Skeletal muscle tissue (tissue), 4 donors: ENCODE measurements around the gene SLC35F1. TPM values are rescaled to one million over a fixed set of nuclear protein-coding genes. Genes with fewer than 3 reads are reported as not detected.

Source experiments
- H3K27ac ChIP-seq: one replicate; pipeline ENCODE4 v1.7.0; 2013; ENCODE audit warnings: mild to moderate bottlenecking, low read depth, low read length, inconsistent platforms
- H3K27me3 ChIP-seq, 3 donors: one replicate each; pipeline ENCODE4 v1.7.0; 2013; ENCODE audit warnings: low read length in 3 of 3; ENCODE audit not compliant: control insufficient read depth in 3 of 3, insufficient read depth in 3 of 3
- H3K36me3 ChIP-seq, 3 donors: one replicate each; pipeline ENCODE4 v1.7.0; 2013; ENCODE audit warnings: low read length in 3 of 3; ENCODE audit not compliant: control insufficient read depth in 3 of 3, insufficient read depth in 3 of 3
- H3K4me1 ChIP-seq, 3 donors: one replicate each; pipeline ENCODE4 v1.7.0; 2013; ENCODE audit warnings: low read length in 3 of 3, mild to moderate bottlenecking in 3 of 3; ENCODE audit not compliant: control insufficient read depth in 3 of 3, insufficient read depth in 3 of 3
- H3K4me3 ChIP-seq, 3 donors: one replicate each; pipeline ENCODE4 v1.7.0; 2013; ENCODE audit warnings: low read length in 3 of 3
- H3K9ac ChIP-seq, 3 donors: one replicate each; pipeline ENCODE4 v1.7.0; 2013; ENCODE audit warnings: low read length in 3 of 3, mild to moderate bottlenecking in 3 of 3, moderate library complexity in 2 of 3, low read depth in 1 of 3
- H3K9me3 ChIP-seq, 3 donors: one replicate each; pipeline ENCODE4 v1.7.0; 2013; ENCODE audit warnings: low read length in 3 of 3; ENCODE audit not compliant: control insufficient read depth in 3 of 3
- total RNA-seq: library from RNA; depleted of rRNA; stranded (reverse); fragments of >200 nt; gene quantifications from one replicate; pipeline ENCODE4 v1.2.3, GENCODE V29; 2014
- donor health status: Osteomylitis.

The SLC35F1 gene
- total RNA-seq, 1 donor from 2014 or later: 3.1 TPM

DNA sequence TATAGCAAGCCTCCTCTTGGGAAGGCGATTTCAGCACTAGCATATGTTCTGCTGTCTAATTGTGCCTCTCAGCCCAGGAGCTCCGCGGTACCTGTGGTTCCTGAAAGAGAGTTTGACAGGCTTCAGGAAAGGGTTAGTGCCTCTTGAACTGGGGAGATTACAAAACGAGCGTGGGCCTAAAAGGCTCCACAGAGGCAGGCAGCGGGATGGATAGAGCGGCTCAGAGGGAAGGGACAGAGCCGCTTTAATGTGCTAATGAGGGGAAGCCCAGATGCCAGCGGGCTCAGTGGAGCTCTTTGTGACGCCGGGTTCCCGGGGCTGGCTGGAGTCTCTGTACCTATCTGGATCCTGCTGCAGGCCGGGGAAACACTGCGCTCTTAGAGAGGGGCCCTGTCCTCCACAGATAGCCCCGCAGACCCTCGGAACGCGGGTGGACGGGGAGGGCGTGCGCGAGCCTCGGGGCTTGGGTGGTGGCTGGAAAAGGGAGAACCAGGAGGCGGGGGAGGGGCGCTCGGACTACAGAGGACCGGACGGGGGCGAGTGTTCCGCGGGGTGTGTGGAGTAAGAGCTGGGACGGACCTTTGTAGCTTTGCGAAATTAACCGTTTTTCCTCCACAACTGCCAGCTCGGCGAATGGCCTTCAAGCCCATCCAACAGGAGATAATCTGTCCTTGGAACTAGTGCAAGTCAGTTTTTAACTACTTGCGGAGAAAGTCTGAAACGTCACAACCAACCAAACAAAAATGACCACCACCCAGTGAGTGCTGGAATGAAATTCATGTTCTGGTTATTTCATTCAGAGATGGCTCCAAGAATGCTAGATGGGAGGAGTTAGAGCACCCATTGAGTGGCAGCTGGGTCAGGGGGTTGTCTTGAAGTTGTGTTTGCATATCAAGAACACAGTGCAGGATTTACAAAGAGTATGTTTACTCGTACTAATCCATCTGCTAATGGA, 13.0 kb downstream of the SLC35F1 start:
- Histone ChIP-seq H3K4me3 (peak overlapping the region; percentile 27 to 45 (median 44)), H3K36me3 (no peaks in the 10 kb centered on the region), H3K4me1 (peaks cover 0 to 2% (median 0%) of the 10 kb centered on the region in 3 donors), H3K9ac (peak overlapping the region in 1 of 3 donors; percentile 18), H3K27ac (no peak overlapping the region), H3K9me3 (no peaks in the 10 kb centered on the region), H3K27me3 (peaks cover 6 to 30% (median 19%) of the 10 kb centered on the region in 3 donors)

DNA sequence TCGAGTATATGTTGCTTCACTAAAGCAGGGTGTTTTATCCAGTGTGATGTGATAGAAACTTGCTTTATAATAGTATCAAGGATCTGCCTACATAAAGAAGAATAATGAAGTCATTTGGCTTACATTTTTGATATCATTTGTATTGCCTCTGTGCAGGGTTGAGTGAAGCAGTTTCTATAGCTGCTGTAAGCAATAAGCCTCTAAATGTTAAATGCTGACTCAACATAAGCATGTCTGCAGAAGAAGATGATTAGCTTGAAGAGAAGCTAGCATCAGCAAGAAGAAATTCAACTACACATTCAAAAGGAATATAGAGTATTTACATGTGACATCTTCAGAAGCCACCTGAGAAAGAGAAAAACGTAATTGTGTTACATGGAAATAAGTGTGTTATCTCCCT, 17.6 kb downstream of the SLC35F1 start:
- no peaks in the 10 kb centered on the region for H3K36me3 ChIP-seq
- peaks cover 0 to under 1% (median 0%) of the 10 kb centered on the region in 3 donors for H3K4me1 ChIP-seq
- H3K9me3 ChIP-seq: peaks cover 0 to 3% (median 2%) of the 10 kb centered on the region in 3 donors
- no peak overlapping the region for H3K27ac ChIP-seq
- H3K4me3 ChIP-seq: no peak overlapping the region
- H3K27me3 ChIP-seq: peaks cover 3 to 13% (median 9%) of the 10 kb centered on the region in 3 donors
- no peak overlapping the region for H3K9ac ChIP-seq

DNA sequence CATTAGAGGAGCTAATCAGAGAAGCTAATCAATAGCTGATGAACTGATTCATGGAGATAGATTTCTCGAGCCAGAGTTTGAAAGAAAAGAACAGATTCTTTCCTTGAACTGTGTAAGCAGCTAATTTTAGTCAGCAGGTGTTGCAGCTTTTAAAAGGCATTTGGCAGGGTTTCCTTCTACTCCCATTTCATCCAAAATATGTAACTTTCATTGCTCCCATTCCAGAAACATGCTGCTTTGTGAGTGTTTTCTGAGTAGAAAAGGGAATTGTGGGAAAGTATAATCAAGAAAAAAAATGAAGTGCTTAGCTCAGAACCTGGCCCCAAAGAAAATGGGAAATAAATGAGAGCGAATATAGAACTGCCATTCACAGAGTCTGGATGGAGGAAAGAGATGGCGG, 20.8 kb downstream of the SLC35F1 start:
- no peaks in the 10 kb centered on the region for H3K4me1 ChIP-seq
- peaks cover 0 to 3% (median 2%) of the 10 kb centered on the region in 3 donors for H3K9me3 ChIP-seq
- no peak overlapping the region for H3K9ac ChIP-seq
- H3K4me3 ChIP-seq: no peak overlapping the region
- H3K36me3 ChIP-seq: no peaks in the 10 kb centered on the region
- no peak overlapping the region for H3K27ac ChIP-seq
- H3K27me3 ChIP-seq: no peaks in the 10 kb centered on the region

DNA sequence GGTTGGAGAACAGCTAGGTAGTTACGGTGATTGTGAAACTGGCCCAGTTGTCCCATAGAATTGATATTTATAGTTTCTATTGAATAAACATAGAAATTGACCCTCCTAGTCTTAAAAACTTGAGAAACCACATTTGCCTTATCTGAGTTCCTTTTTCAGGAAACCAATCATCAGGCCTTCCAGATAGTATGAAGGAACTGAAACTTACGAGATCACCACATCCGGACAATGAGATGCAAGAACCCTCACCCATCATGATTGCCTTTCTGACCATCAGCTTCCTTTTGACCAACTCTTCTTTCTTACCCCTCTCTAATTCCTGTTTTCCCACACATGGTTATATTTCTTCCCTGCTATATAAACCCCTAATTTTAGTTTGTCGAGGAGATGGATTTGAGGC, 21.8 kb downstream of the SLC35F1 start:
- Histone ChIP-seq H3K27ac (no peak overlapping the region), H3K36me3 (no peaks in the 10 kb centered on the region), H3K27me3 (no peaks in the 10 kb centered on the region), H3K9me3 (peaks cover 0 to 3% (median 2%) of the 10 kb centered on the region in 3 donors), H3K4me3 (no peak overlapping the region), H3K4me1 (no peaks in the 10 kb centered on the region), H3K9ac (no peak overlapping the region)

DNA sequence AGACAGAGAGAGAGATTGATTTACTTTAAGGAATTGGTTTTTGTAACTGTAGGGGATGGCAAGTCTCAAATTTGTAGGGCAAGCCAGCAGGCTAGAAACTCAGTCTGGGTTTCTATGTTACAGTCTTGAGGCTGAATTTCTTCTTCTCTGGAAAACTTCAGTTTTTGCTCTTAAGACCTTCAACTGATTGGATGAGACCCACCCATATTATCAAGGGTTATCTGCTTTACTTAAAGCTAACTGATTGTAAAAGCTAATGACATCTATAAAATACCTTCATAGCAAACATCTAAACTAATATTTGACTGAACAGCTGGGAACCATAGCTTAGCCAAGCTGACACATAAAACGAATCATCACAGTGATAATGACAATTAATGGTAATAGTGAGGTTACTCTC, 22.4 kb downstream of the SLC35F1 start:
- H3K9me3 ChIP-seq: peaks cover 0 to 3% (median 2%) of the 10 kb centered on the region in 3 donors
- H3K4me1 ChIP-seq: no peaks in the 10 kb centered on the region
- no peak overlapping the region for H3K9ac ChIP-seq
- no peaks in the 10 kb centered on the region for H3K27me3 ChIP-seq
- no peak overlapping the region for H3K27ac ChIP-seq
- H3K36me3 ChIP-seq: no peaks in the 10 kb centered on the region
- H3K4me3 ChIP-seq: no peak overlapping the region

DNA sequence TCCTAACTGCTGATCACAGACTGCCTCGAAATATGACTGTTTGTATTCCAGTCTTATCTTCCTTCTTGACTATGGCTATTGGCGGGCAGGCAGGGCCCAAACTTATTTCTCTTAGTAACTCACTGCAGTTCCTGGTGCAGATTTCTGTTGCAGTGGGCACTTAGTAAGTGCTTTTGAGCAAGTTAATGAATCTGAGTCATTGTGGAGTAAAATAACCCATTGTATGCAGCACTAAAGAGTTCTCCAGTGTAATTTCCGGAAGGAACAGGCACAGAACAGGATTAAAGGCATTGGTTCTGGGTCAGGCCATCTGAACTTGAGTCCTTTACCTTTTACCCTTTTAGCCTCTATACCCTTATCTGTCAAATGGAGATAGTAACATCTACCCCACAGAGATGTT, 23.6 kb downstream of the SLC35F1 start:
- no peaks in the 10 kb centered on the region for H3K27me3 ChIP-seq

DNA sequence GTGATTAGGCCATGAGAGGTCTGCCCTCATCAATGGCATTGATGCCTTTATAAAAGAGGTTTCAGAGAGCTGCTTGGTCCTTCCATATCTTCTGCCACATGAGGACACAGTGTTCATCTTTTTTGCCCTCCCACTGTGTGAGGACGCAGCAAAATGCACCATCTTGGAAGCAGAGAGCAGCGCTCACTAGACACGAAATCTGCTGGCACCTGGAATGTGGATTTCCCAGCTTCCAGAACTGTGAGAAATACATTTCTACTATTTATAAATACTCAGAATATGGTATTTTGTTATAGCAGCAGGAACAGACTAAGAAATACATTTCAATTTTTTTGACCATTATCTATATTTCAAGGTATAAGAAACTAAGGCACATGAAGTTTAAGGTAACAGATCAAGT, 24.9 kb downstream of the SLC35F1 start:
- H3K9ac ChIP-seq: no peak overlapping the region
- no peaks in the 10 kb centered on the region for H3K4me1 ChIP-seq
- peaks cover 0 to 3% (median 2%) of the 10 kb centered on the region in 3 donors for H3K9me3 ChIP-seq
- H3K27me3 ChIP-seq: no peaks in the 10 kb centered on the region
- H3K36me3 ChIP-seq: no peaks in the 10 kb centered on the region
- no peak overlapping the region for H3K4me3 ChIP-seq
- no peak overlapping the region for H3K27ac ChIP-seq

More for the DNA sequence above, 23.6 kb downstream of the SLC35F1 start:
- Histone ChIP-seq H3K4me1 (no peaks in the 10 kb centered on the region), H3K27ac (no peak overlapping the region), H3K4me3 (no peak overlapping the region), H3K36me3 (no peaks in the 10 kb centered on the region), H3K9me3 (peaks cover 0 to 3% (median 2%) of the 10 kb centered on the region in 3 donors), H3K9ac (no peak overlapping the region)

DNA sequence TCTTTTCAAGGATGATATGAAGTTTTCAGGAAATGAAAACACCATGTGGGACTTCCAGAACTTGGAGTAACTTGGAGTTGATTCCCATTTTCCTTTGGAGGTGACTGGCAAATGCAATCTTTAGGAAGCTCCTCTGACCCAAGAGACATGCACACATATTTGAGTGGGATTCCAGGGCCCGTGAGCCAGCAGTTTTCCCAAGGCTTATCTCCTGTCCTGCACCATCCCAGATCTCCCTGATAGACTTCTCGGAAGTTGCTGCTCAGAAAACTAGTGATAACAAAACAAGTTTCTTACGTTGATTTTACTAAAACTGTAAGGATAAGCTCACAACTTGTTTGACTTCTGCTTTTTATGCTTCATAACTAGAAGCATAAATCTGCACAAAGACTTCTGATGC, 25.6 kb downstream of the SLC35F1 start:
- H3K4me3 ChIP-seq: no peak overlapping the region
- no peaks in the 10 kb centered on the region for H3K36me3 ChIP-seq
- no peaks in the 10 kb centered on the region for H3K27me3 ChIP-seq
- H3K27ac ChIP-seq: no peak overlapping the region
- peaks cover 0 to 3% (median 2%) of the 10 kb centered on the region in 3 donors for H3K9me3 ChIP-seq
- no peaks in the 10 kb centered on the region for H3K4me1 ChIP-seq
- H3K9ac ChIP-seq: no peak overlapping the region

DNA sequence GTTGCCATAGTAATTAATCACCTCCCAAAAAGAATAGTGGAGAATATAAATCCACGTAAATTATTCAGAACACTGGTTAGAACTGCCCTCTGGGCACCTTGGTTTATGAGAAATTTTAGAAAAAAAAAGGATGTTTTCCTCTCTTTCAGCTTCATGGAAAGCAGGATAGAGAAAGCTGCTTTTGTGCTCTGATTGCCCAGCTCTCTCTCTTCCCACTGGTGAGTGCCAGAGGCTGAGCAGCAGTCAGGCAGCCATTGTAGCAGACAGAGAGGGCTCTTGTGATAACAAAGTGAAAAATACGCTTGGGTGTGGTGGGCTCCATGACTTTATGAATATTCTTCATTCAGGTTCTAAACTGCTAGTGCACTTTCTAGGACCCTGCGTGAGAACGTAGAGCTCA, 26.4 kb downstream of the SLC35F1 start:
- Histone ChIP-seq H3K4me1 (no peaks in the 10 kb centered on the region), H3K9me3 (peaks cover 0 to 2% (median 2%) of the 10 kb centered on the region in 3 donors), H3K36me3 (no peaks in the 10 kb centered on the region), H3K4me3 (no peak overlapping the region), H3K9ac (no peak overlapping the region), H3K27me3 (no peaks in the 10 kb centered on the region), H3K27ac (no peak overlapping the region)

DNA sequence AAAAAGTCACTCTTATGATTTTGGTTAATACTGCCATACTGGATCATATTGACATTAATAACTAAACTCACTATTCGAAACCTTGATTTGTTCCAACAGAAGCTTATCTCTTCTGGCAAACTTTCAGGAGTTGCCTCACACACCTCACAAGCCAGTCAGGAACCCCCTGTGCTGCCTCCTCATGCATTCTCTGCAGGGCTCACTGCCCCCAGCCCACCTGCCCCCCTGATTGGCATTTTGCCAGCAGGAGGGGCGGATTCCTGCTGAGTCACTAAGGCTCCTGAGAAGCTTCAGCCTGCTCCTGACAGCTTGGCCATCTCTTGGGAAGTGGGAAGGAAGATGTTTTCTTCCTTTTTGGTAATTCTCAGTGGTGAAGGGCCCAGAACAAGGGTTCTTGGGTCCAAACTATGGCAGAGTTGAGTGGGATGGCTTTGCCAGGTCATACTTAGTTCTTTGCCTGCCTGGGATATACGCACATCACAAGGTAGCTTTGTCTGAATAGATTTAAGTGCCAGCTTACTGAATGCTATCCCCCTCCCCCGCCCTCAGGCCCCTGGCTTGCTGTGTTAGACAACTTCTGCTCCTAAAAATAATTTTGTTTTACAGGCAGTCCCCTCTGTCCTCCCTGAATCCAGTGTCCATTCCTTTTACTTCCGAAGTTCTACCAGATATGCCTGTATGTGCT, 31.4 kb downstream of the SLC35F1 start:
- H3K27ac ChIP-seq: no peak overlapping the region
- no peaks in the 10 kb centered on the region for H3K4me1 ChIP-seq
- no peaks in the 10 kb centered on the region for H3K9me3 ChIP-seq
- H3K36me3 ChIP-seq: no peaks in the 10 kb centered on the region
- no peak overlapping the region for H3K4me3 ChIP-seq
- no peaks in the 10 kb centered on the region for H3K27me3 ChIP-seq
- H3K9ac ChIP-seq: no peak overlapping the region
